Measurements from ENCODE around the gene IVL. TPM values are rescaled to one million over a fixed set of nuclear protein-coding genes. Genes with fewer than 3 reads are reported as not detected.

Gene IVL
- total RNA-seq, 1 donor from 2014 or later = not detected

DNA sequence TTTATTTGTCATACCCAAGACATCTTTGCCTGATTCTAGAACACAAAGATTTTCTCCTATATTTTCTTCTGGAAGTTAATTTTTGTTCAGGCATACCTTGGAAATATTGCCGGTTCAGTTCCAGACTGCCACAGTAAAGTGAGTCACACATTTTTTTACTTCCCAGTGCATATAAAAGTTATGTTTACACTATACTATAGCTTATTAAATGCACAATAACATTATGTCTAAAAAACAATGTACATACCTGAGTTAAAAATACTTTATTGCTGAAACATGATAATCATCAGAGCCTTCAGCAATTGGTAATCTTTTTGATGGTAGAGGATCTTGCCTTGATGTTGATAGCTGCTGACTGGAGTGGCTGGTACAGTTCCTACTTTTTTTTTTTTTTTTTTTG is 20.2 kb upstream of the IVL start:
- DNase-seq = no peak

DNA sequence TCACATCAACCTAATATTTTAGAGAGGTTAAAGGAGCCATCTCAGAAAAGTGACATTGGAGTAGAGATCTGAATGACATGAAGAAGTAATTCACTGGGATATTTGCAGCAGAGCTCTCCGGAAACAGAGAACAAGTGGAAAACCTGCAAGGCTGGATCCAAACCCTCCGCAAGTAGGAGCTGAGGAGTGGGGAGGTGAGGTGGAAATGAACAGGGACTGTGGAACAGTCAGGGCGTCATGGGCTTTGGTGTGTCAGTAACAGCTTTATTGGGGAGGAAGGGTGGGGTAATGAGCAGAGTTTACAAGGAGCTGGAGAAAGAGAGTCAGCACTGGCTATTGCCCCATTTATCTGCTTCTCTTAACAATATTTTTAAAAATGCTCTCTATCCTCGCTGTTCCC is 9.3 kb upstream of the IVL start:
- no peak for DNase-seq

DNA sequence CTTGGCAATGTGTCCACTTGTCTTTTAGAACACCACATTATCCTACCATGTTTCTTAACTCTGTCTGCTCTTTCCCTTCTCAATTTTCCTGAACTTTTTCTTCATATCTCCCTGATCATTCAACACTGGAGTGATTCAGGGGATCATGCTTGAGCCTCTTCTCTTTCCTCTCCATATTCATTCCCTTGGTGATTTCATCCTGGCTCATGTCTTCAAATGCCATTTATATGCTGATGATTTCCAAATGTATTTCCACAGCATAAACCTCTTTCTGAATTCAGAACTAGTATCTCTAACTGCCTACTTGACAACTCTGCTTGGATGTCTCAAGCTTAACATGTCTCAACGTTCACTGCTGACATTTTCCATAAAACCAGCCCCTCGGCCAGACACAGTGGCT is 8.5 kb upstream of the IVL start:
- no peak for DNase-seq

DNA sequence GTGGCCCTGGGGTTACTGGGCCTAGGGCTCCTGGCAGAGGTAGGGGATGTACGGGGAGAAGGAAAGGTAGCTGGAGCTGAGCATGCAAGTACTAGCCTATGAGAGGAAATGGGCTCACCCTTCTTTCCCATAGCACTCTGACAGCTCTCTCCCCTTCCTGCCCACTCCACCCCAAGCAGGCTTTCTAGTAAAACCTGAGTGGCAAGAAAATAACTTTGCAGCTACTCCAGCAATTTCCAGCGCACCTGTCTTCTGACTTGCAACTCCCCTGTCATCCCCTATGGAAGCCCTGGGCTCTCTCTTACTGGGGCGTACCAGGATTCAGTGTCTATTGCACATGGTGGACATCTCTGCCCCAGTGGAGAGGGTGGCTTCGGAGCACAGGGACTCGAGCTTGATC is 6.7 kb upstream of the IVL start:
- DNase-seq = no peak

DNA sequence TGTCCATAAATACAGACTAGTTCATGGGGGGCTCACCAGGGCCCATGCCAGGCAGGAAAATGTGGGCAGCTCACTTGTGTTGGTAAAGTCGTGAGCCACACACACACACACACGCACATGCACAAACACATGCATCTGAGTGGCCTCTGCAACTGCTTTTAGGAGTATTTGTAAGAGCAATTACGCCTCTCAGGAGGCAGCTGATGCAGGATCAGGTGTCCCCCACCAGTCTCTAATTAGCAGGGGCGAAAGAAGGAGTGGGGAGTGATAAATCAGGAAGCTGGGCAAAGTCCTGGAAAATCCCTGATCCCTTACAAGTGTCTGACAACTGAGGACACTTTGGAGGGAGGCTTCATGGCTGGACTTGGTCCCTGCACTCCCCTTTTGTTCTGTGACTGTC is 5.7 kb upstream of the IVL start:
- no peak for DNase-seq

DNA sequence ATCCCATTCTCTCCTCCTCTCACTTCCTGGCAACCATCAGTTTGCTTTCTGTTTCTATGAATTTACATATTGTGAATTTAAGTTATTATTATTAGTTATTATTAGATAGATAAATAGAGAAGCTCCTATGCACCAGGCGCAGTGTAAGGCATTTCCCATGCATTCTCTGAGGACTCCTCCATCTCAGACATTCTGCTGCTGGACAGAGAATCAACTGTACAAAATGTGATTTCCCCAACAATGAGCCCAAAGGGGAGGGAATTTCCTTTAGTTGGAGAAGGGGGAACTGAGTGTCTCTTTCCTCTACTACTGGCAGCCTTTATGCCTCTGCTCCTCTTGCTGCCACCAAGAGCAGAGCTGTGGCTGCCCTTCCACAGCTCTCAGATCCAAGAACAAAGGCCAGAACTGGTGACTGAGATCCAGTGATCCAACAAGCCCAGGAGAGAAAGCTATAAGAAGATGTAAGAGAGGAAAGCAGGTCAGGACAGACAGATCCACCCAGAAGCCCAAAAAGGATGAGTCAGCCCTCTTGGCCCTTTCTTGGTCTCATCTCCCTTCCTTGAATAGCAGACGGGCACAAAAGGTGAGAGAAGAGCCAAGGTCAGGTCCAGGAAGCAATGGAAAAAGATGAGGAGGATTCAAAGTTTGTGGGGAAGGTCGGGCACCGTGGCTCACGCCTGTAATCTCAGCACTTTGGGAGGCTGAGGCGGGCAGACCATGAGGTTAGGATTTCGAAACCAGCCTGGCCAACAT is 3.5 kb upstream of the IVL start:
- DNase-seq = no peak

DNA sequence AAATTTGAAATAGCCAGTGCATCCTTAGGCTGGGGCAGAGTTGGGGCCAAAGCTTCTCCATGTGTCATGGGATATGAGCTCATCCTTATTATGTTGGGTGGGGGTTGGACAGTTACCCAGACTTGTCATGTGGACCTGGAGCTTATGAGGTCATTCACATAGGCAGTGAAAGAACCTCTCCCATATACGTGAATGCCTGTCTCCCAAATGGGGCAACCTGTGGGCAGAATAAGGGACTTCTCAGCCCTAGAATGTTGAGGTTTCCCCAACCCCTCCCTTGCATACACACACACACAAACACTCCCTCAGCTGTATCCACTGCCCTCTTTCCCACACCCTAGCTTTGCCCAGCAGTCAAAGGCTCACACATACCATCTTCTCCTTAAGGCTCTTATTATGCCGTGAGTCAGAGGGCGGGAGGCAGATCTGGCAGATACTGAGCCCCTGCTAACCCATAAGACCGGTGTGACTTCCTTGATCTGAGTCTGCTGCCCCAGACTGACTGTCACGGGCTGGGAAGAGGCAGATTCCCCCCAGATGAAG is 2.3 kb upstream of the IVL start:
- no peak for DNase-seq

DNA sequence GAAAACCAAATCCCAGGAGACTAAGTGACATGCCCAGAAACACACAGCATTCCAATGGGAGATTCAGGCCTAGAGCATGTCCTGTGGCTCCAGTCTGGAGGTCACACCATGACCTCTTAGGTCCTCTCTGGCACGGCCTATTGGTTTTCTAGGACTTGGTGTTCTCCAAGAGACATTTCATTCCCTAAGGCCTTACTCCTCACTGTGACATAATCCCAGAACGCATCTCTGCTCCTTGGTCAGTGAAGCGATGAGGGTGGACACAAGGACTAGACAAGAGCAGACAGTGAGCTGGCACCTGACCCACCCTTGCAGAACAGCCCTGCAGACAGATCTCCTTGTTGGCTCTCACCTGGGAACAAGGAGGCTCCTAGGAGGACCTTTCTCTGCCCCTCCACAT is 860 bp downstream of the IVL start:
- no peak for DNase-seq

DNA sequence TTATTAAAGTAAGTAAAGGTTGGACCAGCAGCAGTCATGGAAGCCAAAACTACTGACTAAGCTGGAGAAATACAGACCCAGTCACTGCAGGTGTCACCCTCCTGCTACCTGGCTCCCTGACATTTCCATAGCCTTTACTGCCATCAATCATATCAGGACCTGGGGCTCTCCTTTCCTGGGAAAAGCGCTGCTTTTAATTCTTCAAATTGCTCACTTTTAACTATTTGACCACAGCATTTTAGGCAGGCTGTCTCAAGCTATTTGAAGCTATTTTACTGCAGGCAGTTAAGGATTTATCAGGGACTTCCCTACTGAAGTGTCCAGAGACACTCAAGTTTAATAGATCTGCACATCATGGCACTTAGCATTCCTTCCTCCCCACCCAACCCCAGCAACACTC is 4.1 kb downstream of the IVL start:
- DNase-seq = no peak

DNA sequence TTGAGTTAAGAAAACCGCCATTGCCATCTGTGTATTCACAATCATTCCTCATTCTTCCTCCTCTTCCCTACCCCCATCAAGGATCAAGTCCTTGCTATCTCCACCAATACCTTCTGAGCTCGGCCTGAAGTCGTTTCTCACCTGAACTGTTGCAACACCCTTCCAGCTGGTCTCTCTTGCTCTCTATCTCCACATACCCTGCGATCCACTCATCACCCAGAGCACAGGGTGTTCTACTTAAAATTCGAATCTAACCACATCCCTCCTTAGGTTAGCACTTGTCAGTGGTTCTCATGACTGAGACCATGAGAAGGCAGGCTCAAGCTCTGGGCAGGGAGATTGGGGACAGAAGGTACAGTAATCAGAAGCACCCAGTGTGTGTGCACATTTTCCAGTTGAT is 4.6 kb downstream of the IVL start:
- DNase-seq = no peak

DNA sequence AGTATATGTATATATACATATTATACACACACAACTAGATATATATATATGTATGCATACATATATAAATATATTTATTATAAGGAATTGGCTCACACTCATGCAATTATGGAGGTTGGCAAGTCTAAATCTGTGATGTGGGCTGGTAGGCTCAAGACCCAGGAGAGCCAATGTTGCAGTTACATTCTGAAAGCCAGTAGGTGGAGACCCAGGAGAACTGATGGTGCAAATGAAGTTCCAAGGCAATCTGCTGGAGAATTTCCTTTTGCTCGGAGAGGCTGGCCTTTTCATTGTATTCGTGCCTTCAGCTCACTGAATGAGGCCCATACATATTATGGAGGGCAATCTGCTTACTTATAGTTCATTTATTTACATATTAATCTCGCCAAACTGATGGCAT is 9.4 kb downstream of the IVL start:
- DNase-seq = no peak

DNA sequence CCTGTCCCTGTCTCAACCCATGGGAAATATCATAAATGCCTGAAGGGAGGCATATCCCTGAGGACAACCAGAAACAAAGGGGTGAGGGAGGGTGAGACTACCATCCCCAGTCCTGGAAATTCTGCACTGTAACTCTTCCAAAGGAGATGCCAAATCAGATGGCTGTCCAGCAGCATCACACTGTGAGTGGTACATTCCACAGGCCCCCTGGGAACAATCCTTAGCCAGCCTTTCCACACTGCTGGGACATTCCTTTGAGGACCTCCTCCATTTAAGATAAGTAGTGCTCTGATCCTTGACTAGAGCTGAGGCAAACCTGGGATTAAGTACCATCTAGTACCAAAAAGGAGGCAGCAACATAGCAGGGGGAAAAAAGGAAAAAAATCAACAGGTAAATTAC is 10.7 kb downstream of the IVL start:
- no peak for DNase-seq

DNA sequence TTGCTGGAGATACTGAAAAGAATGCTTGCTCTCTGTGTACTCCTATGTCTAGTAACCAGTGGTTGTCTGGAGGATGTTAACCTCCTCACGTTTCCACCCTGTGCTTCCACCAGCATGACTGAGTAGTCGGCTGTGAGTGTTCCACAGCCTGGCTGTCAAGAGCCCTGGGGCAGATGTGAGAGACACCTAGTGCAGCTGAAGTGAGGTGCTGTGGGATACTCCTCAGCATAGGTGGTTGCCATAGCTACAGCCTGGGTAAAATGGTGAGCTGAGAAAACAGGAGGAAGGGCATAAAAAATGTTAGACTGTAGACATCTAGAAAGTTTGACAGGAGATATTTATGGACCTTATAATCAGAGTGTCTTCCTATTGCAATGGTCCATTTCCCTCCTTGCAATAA is 15.8 kb downstream of the IVL start:
- DNase-seq = no peak

DNA sequence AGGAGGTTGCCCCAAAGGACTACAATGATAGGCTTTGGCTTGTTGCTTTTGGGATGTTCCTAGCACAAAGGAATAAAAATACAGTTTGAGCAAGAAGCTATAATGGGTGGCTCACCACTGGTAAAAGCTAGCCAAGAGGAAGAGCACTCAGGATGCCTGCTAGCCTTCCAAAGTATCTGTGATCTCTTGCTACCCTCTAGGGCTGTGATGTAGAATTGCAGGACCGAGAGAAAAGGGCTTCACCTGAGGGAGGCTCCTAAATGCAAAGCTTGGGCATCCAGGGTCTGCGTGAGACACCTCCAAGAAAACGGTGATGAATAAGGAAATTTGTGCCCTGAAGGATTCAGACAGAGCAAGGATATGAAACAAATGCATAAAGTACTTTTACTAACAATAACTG is 17.7 kb downstream of the IVL start:
- no peak for DNase-seq

DNA sequence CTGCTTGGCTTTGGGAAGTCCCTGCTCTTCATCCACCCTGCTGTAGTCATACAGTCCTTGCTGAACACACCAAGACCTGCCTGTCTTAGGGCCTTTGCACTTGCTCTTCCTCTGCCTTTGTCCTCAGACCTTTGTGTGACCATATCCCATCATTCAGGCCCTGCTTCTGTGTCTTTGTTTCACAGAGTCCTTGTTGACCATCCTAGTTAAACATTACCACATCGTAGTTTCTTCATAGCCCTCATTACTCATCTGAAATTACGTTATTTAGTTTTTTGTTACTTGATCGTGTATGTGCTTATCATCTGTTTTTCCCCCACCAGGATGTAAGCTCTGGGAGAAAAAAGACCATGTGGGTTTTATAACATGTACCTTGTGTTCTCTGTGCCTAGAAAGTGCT is 20.3 kb downstream of the IVL start:
- DNase-seq = no peak

DNA sequence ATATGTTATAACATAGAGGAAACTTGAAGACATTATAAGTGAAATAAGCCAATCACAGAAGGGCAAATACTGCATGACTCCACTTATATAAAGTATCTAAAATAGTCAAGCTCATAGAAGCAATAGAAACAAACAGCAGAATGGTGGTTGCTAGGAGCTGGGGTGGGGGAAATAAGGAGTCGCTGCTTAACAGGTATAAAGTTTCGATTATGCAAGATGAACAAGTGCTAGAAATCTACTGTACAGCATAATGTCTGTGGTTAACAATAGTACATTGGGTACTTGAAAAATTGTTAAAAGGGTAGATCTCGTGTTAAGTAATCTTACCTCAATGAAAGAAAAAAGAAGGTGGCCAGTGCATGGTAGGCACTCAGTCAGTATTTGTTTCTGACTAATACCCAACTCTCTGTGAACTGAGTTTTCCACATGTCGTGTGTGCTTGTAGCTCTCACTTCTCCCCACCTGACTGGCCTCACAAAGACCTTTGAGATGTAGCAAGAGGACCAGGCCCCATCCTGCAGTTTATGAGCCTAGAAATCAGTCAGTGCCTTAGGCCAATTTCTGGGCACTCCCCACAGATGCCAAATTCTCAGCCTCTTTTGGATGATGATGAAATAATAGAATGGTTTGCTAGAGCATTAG is 23.9 kb downstream of the IVL start:
- DNase-seq = no peak

DNA sequence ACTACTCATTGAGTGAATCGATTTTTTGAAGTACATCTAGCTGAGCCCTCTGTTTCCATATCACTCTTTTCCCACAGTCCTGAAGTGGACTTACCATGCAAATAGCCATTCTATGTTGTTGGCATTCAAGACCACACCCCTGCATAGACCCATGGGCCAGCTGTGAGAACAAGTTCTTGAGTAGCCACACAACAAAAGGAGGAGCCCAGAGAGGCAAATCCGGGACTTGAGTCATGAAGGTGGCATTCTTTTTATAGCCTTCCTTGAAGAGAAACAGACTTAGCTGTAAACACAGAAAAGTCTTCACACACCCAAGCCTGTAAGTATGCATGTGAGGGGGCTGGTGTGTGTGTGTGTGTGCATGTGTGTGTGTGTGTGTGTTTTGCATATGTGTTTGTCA is 24.9 kb downstream of the IVL start:
- no peak for DNase-seq

DNA sequence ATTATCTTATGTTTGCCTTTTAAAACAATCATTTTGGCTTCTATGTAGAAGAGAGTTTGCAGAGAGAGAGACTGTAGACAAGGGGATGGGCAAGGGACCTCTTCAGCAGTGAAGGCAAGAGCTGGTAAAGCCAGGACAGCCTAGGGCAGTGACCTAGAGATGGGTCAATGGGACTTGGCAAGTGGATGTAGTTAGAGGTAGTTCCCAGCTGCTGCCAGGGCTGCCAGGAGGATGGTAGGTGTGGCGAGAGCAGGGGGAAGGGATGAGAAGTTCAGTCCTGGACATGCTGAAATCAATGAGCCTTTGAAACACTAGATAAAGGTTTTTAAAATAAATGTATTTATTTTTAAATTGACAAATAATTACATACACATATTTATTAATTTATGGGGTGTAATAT is 32.3 kb downstream of the IVL start:
- no peak for DNase-seq

DNA sequence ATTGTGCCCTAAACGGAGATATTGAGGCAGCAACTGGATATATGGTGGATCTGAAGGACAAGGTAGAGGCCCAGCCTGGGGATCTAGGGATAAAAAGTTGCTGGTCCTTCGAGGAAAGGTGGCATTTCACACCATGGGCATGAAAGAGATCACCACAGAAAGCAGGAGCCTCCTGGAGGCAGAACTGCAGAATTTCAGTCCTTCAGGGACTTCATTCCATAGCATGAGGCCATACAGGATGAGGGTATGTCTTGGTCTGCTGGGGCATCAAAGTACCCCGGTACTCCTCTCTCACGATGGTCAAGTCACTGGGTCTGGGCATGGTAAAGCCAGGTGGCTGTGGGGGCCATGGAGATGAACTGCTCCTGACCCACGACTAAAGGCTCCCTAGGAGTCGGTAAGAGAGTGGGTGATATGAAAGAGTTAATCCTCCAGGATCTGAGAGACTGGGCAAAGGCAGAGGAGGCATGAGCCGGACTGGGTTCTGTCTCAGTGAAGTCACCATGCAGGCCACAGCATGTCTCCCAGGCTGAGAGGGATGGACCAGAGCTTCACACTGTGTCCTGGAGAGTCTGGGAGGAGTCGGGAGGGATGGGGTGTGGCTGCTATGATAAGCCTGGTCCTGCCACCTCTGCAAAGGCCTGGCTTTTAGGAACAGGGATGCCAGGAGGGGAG is 32.8 kb downstream of the IVL start:
- DNase-seq = no peak

DNA sequence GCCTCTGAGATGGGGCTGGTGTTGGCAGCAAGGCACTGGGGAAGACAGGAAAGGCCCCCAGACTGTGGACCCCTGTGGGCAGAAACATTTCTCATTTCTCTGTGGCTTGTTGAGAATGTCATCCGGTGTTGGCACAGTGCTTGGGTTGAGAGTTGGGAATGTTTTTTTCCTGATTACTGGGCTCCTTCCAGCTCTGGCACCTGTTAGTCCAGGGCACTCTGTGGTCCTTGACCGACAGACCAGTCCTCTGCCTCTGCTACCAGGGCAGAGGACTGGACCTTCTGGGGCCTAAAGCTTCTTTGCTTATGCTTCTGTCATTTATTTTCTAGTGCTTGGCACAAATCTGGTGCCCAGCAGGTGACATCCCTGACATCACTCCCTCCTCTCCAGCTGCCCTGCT is 33.8 kb downstream of the IVL start:
- DNase-seq = no peak

DNA sequence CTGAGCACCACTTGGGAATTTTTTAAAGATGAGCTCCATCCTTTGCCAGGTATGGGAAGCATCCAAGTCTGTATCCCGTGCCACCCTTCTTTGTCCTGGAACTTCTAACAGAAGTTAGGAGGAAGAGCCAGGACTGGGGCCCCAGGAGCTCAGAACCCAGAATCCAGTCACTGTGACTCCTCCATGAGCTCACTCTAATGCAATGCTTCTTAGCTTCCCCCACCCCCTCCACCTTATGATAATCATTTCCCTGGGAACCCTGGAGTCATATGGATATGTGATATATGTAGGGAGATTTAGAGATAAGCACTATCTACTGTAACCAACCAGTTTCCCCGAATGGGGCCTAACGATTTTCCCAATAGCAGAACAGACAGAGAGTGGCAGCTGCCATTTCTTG is 37.9 kb downstream of the IVL start:
- DNase-seq = no peak

DNA sequence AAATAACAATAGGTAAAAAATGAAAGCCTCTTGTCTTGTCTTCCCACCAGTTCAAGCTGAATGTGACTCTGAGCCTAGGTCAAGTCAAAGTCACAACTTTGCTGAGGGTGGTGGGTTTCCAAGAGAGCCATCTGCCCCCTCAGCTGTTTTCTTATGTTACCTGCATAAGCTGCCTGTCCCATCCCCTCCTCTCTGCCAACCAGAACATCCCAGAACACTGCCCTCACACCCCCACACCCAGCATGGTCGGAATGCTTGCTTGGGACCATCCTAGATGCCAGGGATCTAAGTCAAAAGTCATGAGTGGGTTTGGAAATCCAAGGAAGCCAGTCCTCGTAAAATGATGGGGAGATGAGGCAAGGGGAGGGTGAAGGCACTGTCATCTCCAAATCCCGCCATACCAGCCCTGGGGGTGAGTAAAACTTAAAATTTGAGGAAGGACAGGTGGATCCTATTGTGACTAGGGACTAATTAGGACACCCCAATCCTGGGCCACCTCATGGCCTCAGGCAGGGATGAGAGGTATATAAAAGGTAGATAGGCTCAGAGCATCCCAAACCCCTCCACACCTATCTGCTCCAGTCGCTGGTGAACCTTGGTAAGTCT is 38.4 kb downstream of the IVL start, which contains the start of gene SPRR5:
Gene SPRR5, plus strand, starts transcription at position 556 of the 606 bp plus-strand sequence. CDS start 1,349 bp downstream, outside the sequence.
- no peak for DNase-seq

DNA sequence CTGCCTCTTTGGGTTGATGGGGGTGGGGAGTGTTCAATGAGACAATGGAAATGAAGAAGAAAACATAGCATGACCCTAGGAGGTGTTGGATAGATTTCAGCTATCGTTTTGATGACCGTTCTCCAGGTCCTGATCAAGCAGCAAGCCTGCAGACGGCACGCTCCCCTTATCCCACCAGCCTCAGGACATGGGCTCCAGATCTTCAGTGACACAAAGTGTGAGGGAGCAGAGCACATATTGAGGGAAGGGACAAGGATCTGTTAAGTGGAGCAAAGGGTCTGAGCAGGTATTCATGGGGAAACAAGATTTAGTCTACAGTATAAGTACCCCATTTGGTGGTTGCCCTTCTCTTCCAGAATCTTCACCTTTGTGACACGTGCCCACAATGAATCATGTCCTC is 43.4 kb downstream of the IVL start:
- no peak for DNase-seq
